Keratinocyte (primary cell): ENCODE measurements around the gene CCDC179. TPM values are rescaled to one million over a fixed set of nuclear protein-coding genes. Genes with fewer than 3 reads are reported as not detected.

Source experiments
- DNase-seq: peaks from one replicate; pipeline ENCODE4 v3.0.0-alpha.2; 2011; ENCODE audit warnings: low read depth, missing footprints, low spot score
- FAIRE-seq: peaks from 2 replicates; lab custom pipeline; 2011; peaks lifted over from hg19 to GRCh38; lab: Jason Lieb, UNC
- H2AFZ ChIP-seq: 2 replicates; pipeline ENCODE4 v1.6.0; 2012; ENCODE audit warnings: low read length, control low read depth, inconsistent platforms; ENCODE audit not compliant: control insufficient read depth
- H3K27ac ChIP-seq: 2 replicates; pipeline ENCODE4 v1.5.1; 2011; ENCODE audit warnings: low read length; ENCODE audit not compliant: control insufficient read depth, insufficient read depth
- H3K27me3 ChIP-seq: 3 replicates; pipeline ENCODE4 v1.6.0; 2011; ENCODE audit warnings: low read length; ENCODE audit not compliant: control insufficient read depth, insufficient read depth; ENCODE audit errors: extremely low read depth
- H3K36me3 ChIP-seq, 2 experiments: 2 replicates in 1 of 2; 3 replicates in 1 of 2; pipeline ENCODE4 v1.5.1; 2011; ENCODE audit warnings: low read length in 2 of 2, mild to moderate bottlenecking in 1 of 2; ENCODE audit not compliant: control insufficient read depth in 2 of 2, insufficient read depth in 2 of 2; ENCODE audit errors: extremely low read depth in 1 of 2
- H3K4me1 ChIP-seq: 3 replicates; pipeline ENCODE4 v1.5.1; 2011; ENCODE audit warnings: low read length; ENCODE audit not compliant: control insufficient read depth, insufficient read depth; ENCODE audit errors: extremely low read depth
- H3K4me2 ChIP-seq: 3 replicates; pipeline ENCODE4 v1.6.0; 2011; ENCODE audit warnings: low read depth, low read length; ENCODE audit not compliant: control insufficient read depth, insufficient read depth; ENCODE audit errors: extremely low read depth
- H3K4me3 ChIP-seq, 3 experiments: fragments of 200-600 bp in 1 of 3; sonication (generic) in 1 of 3; 2 replicates in 2 of 3; 3 replicates in 1 of 3; pipeline ENCODE4 v1.5.1; 2011 to 2016; ENCODE audit warnings: low read length in 3 of 3, mild to moderate bottlenecking in 3 of 3, control low read depth in 2 of 3, inconsistent platforms in 1 of 3, low read depth in 1 of 3, mixed read lengths in 1 of 3, mixed run types in 1 of 3, moderate library complexity in 1 of 3; ENCODE audit not compliant: control insufficient read depth in 2 of 3, insufficient read depth in 2 of 3; ENCODE audit errors: extremely low read depth in 1 of 3
- H3K79me2 ChIP-seq: 2 replicates; pipeline ENCODE4 v1.6.0; 2012; ENCODE audit warnings: low read length; ENCODE audit not compliant: control insufficient read depth, insufficient read depth
- H3K9ac ChIP-seq: 3 replicates; pipeline ENCODE4 v1.6.0; 2011; ENCODE audit warnings: low read length; ENCODE audit not compliant: control insufficient read depth, insufficient read depth; ENCODE audit errors: extremely low read depth
- H3K9me1 ChIP-seq: 3 replicates; pipeline ENCODE4 v1.6.0; 2011; ENCODE audit warnings: low read length; ENCODE audit not compliant: control insufficient read depth, insufficient read depth; ENCODE audit errors: extremely low read depth
- H3K9me3 ChIP-seq: 2 replicates; pipeline ENCODE4 v1.5.1; 2012; ENCODE audit warnings: low read depth, low read length; ENCODE audit not compliant: control insufficient read depth
- H4K20me1 ChIP-seq: 3 replicates; pipeline ENCODE4 v1.6.0; 2011; ENCODE audit warnings: low read length; ENCODE audit not compliant: control insufficient read depth, insufficient read depth; ENCODE audit errors: extremely low read depth
- EZH2 ChIP-seq: IDR thresholded peaks from one replicate; pipeline ENCODE4 v1.6.1; 2012; ENCODE audit warnings: inconsistent platforms, mild to moderate bottlenecking, low read length, moderate library complexity
- dilution Hi-C: fragments of 300-500 bp; cut with MboI; formaldehyde crosslinking; loops from one replicate; pipeline ENCODE4 v1.7.0; 2020; ENCODE audit warnings: low sequenced_read_pairs; ENCODE audit not compliant: extremely low pct_ligation_motif_present
- polyA plus RNA-seq, 5 experiments: library from polyadenylated mRNA; depleted of rRNA in 3 of 5; stranded (reverse) in 3 of 5; stranded (forward) in 1 of 5; unstranded in 1 of 5; fragments of >200 nt; gene quantifications; 1 replicate in 1 of 5; 2 replicates in 3 of 5; 3 replicates in 1 of 5; pipeline versions ENCODE4 v1.2.1 to v1.2.3, GENCODE V29; 2011 to 2012; ENCODE audit warnings: missing spikeins in 2 of 5, low read depth in 1 of 5, low replicate concordance in 1 of 5
- TF ChIP-seq, protein P1 (sequence below), 3 experiments: IDR thresholded peaks in 1 of 3; conservative IDR thresholded peaks in 1 of 3; optimal IDR thresholded peaks in 1 of 3; 2 replicates in 2 of 3; 3 replicates in 1 of 3; pipeline versions ENCODE3 to v1.5.1; 2011; ENCODE audit warnings: low read length in 3 of 3, mild to moderate bottlenecking in 3 of 3, moderate library complexity in 2 of 3, control low read depth in 1 of 3, inconsistent platforms in 1 of 3; ENCODE audit not compliant: insufficient read depth in 2 of 3; ENCODE audit errors: extremely low read depth in 1 of 3

Gene CCDC179
- polyA plus RNA-seq, 1 donor (not counting 4 experiments of a cell fraction or from before 2014, with no cell fraction given): not detected

GRCh38 chr11:22802861-22803260 is 57.4 kb downstream of the CCDC179 start:
- dilution Hi-C loops: no loop called here
- DNase-seq: no peak
- H3K9ac ChIP-seq: no peak overlapping the region
- no peak overlapping the region for H2AFZ ChIP-seq
- H4K20me1 ChIP-seq: no peaks in the 10 kb centered on the region
- H3K4me1 ChIP-seq: no peaks in the 10 kb centered on the region
- H3K79me2 ChIP-seq: no peaks in the 10 kb centered on the region
- no peak for FAIRE-seq
- TF ChIP-seq, protein P1, sequence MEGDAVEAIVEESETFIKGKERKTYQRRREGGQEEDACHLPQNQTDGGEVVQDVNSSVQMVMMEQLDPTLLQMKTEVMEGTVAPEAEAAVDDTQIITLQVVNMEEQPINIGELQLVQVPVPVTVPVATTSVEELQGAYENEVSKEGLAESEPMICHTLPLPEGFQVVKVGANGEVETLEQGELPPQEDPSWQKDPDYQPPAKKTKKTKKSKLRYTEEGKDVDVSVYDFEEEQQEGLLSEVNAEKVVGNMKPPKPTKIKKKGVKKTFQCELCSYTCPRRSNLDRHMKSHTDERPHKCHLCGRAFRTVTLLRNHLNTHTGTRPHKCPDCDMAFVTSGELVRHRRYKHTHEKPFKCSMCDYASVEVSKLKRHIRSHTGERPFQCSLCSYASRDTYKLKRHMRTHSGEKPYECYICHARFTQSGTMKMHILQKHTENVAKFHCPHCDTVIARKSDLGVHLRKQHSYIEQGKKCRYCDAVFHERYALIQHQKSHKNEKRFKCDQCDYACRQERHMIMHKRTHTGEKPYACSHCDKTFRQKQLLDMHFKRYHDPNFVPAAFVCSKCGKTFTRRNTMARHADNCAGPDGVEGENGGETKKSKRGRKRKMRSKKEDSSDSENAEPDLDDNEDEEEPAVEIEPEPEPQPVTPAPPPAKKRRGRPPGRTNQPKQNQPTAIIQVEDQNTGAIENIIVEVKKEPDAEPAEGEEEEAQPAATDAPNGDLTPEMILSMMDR (optimal IDR thresholded peaks at IDR 0.05 in 1 of 3, IDR thresholded peaks at IDR 0.05 in 1 of 3, conservative IDR thresholded peaks at IDR 0.05 in 1 of 3; ENCODE audit: extremely low read depth in 1 of 3, insufficient read depth in 2 of 3, low read length in 3 of 3): no peak
- no peak for TF ChIP-seq EZH2
- no peaks in the 10 kb centered on the region for H3K36me3 ChIP-seq
- no peak overlapping the region for H3K4me3 ChIP-seq
- no peak overlapping the region for H3K27ac ChIP-seq
- H3K9me3 ChIP-seq: no peaks in the 10 kb centered on the region
- H3K27me3 ChIP-seq: no peaks in the 10 kb centered on the region
- H3K4me2 ChIP-seq: no peak overlapping the region
- no peaks in the 10 kb centered on the region for H3K9me1 ChIP-seq

- Histone ChIP-seq H3K79me2 (no peaks in the 10 kb centered on the region), H3K4me2 (no peak overlapping the region), H3K9me3 (no peaks in the 10 kb centered on the region), H3K27me3 (no peaks in the 10 kb centered on the region), H3K4me3 (no peak overlapping the region), H4K20me1 (no peaks in the 10 kb centered on the region), H2AFZ (no peak overlapping the region), H3K36me3 (no peaks in the 10 kb centered on the region), H3K9me1 (no peaks in the 10 kb centered on the region), H3K27ac (no peak overlapping the region), H3K9ac (no peak overlapping the region), H3K4me1 (no peaks in the 10 kb centered on the region)
- DNase-seq (no peak), FAIRE-seq (no peak)
- dilution Hi-C loops: no loop called here
- TF ChIP-seq EZH2: no peak
- TF ChIP-seq, protein P1 (optimal IDR thresholded peaks at IDR 0.05 in 1 of 3, IDR thresholded peaks at IDR 0.05 in 1 of 3, conservative IDR thresholded peaks at IDR 0.05 in 1 of 3; ENCODE audit: extremely low read depth in 1 of 3, insufficient read depth in 2 of 3, low read length in 3 of 3): no peak
Measured at GRCh38 chr11:22800482-22800881, 59.8 kb downstream of the CCDC179 start.
